ENCODE measurements around the gene FADS1. TPM values are rescaled to one million over a fixed set of nuclear protein-coding genes. Genes with fewer than 3 reads are reported as not detected.
A peak's percentile ranks its signal among the peaks of the same experiment; 100 is the strongest.

FADS1 gene
- total RNA-seq, 1 experiment from 2014 or later: 116 TPM

GRCh38 chr11:61776561-61777075 is 40.2 kb downstream of the FADS1 start:
- Histone ChIP-seq H3K4me3 (ENCODE audit: low read depth, low read length) (no peak overlapping the region), H3K9me3 (no peaks in the 10 kb centered on the region), H3K27me3 (replicated peaks; ENCODE audit: control insufficient read depth, insufficient read depth, low read length) (no peaks in the 10 kb centered on the region), H3K36me3 (ENCODE audit: control insufficient read depth, insufficient read depth, low read length) (peaks cover 6% of the 10 kb centered on the region), H3K4me1 (peaks cover 7% of the 10 kb centered on the region; the same call in 1 of the 2 replicates)
- no peaks in the 10 kb centered on the region for H3K27me3 Mint-ChIP-seq (ENCODE audit: insufficient read depth, unreplicated experiment)
- DNase-seq: peak; percentile 77 to 81
- intact Hi-C loops (cut with micrococcal nuclease; ENCODE audit: unreplicated experiment): loop anchor here (1.0 kb wide), 2 partner anchors 22 to 29 kb away; no protein-coding TSS in a partner anchor
- no TSS peak for BruUV-seq (replicated peaks)
- ChIA-PET CTCF (interaction anchor here (1.6 to 2.3 kb wide), 2 partner anchors 11 to 20 kb away, joined by 6 to 7 read pairs; no protein-coding TSS in a partner anchor), POLR2A (no interaction called here)
- no peak overlapping the region for H3K27ac Mint-ChIP-seq (ENCODE audit: unreplicated experiment)
- H3K9me3 Mint-ChIP-seq (ENCODE audit: unreplicated experiment): no peaks in the 10 kb centered on the region
- no peak overlapping the region for H3K4me3 Mint-ChIP-seq (ENCODE audit: unreplicated experiment)
- H3K36me3 Mint-ChIP-seq (ENCODE audit: insufficient read depth, unreplicated experiment): peaks cover 85% of the 10 kb centered on the region
- H3K4me1 Mint-ChIP-seq (ENCODE audit: low read depth, unreplicated experiment): peaks cover 7% of the 10 kb centered on the region
- TF ChIP-seq CTCF (IDR thresholded peaks at IDR 0.05; ENCODE audit: insufficient read depth in 1 of 2, low read depth in 1 of 2, low read length in 1 of 2, severe bottlenecking in 1 of 2, unreplicated experiment in 1 of 2): peak; percentile 76 to 82

GRCh38 chr11:61775606-61776554 is 40.9 kb downstream of the FADS1 start:
- Histone ChIP-seq H3K4me3 (ENCODE audit: low read depth, low read length) (no peak overlapping the region), H3K4me1 (peaks cover 13% of the 10 kb centered on the region), H3K27me3 (replicated peaks; ENCODE audit: control insufficient read depth, insufficient read depth, low read length) (no peaks in the 10 kb centered on the region), H3K9me3 (no peaks in the 10 kb centered on the region), H3K36me3 (ENCODE audit: control insufficient read depth, insufficient read depth, low read length) (peaks cover 6% of the 10 kb centered on the region)
- ChIA-PET CTCF (interaction anchor here (1.3 to 1.6 kb wide), 2 partner anchors 12 to 27 kb away, joined by 4 to 7 read pairs; no protein-coding TSS in a partner anchor), POLR2A (no interaction called here)
- no peaks in the 10 kb centered on the region for H3K9me3 Mint-ChIP-seq (ENCODE audit: unreplicated experiment)
- peaks cover 89% of the 10 kb centered on the region for H3K36me3 Mint-ChIP-seq (ENCODE audit: insufficient read depth, unreplicated experiment)
- H3K27me3 Mint-ChIP-seq (ENCODE audit: insufficient read depth, unreplicated experiment): no peaks in the 10 kb centered on the region
- intact Hi-C loops (cut with micrococcal nuclease; ENCODE audit: unreplicated experiment): loop anchor here (1.0 kb wide), 2 partner anchors 22 to 29 kb away; no protein-coding TSS in a partner anchor
- TF ChIP-seq CTCF (IDR thresholded peaks at IDR 0.05; ENCODE audit: insufficient read depth in 1 of 2, low read depth in 1 of 2, low read length in 1 of 2, severe bottlenecking in 1 of 2, unreplicated experiment in 1 of 2): no peak
- no peak overlapping the region for H3K4me3 Mint-ChIP-seq (ENCODE audit: unreplicated experiment)
- H3K4me1 Mint-ChIP-seq (ENCODE audit: low read depth, unreplicated experiment): peaks cover 7% of the 10 kb centered on the region
- no TSS peak for BruUV-seq (replicated peaks)
- no peak overlapping the region for H3K27ac Mint-ChIP-seq (ENCODE audit: unreplicated experiment)
- DNase-seq: no peak

GRCh38 chr11:61775106-61775505 is 41.7 kb downstream of the FADS1 start:
- intact Hi-C loops (cut with micrococcal nuclease; ENCODE audit: unreplicated experiment): no loop called here
- Histone ChIP-seq H3K4me1 (peaks cover 21% of the 10 kb centered on the region), H3K9me3 (no peaks in the 10 kb centered on the region), H3K27me3 (replicated peaks; ENCODE audit: control insufficient read depth, insufficient read depth, low read length) (no peaks in the 10 kb centered on the region), H3K4me3 (ENCODE audit: low read depth, low read length) (no peak overlapping the region), H3K36me3 (ENCODE audit: control insufficient read depth, insufficient read depth, low read length) (peaks cover 6% of the 10 kb centered on the region)
- Mint-ChIP-seq H3K27ac (ENCODE audit: unreplicated experiment) (no peak overlapping the region), H3K9me3 (ENCODE audit: unreplicated experiment) (no peaks in the 10 kb centered on the region), H3K27me3 (ENCODE audit: insufficient read depth, unreplicated experiment) (no peaks in the 10 kb centered on the region), H3K4me1 (ENCODE audit: low read depth, unreplicated experiment) (peaks cover 7% of the 10 kb centered on the region), H3K36me3 (ENCODE audit: insufficient read depth, unreplicated experiment) (peaks cover 85% of the 10 kb centered on the region), H3K4me3 (ENCODE audit: unreplicated experiment) (no peak overlapping the region)
- DNase-seq: no peak
- no peak for TF ChIP-seq CTCF (IDR thresholded peaks at IDR 0.05; ENCODE audit: insufficient read depth in 1 of 2, low read depth in 1 of 2, low read length in 1 of 2, severe bottlenecking in 1 of 2, unreplicated experiment in 1 of 2)
- POLR2A ChIA-PET: no interaction called here
- CTCF ChIA-PET: interaction anchor here (1.3 to 1.6 kb wide), 2 partner anchors 13 to 26 kb away, joined by 4 to 7 read pairs; no protein-coding TSS in a partner anchor
- no TSS peak for BruUV-seq (replicated peaks)

Measured in Caco-2 (cell line).